GM10248 (cell line): ENCODE data around the gene ZNF653.
"Not testable (repeated sequence)": the region's sequence is repeated elsewhere in the genome, so short reads cannot be mapped to it uniquely, and the experiment has no call there.

ENCODE experiments used
- CTCF ChIA-PET: fragments of 300-600 bp; sonication (Branson Sonifier 250); formaldehyde crosslinking; extraction: SDS; loops from one replicate; lab custom pipeline; 2021; ENCODE audit warnings: antibody characterized with exemption; lab: Yijun Ruan, JAX
- POLR2A ChIA-PET: fragments of 350-650 bp; sonication (Branson Sonifier 250); formaldehyde crosslinking; extraction: SDS; loops from one replicate; lab custom pipeline; 2020; ENCODE audit warnings: antibody characterized with exemption; lab: Yijun Ruan, JAX
- DNase-seq: peaks from one replicate; pipeline ENCODE4 v3.0.0; 2012; ENCODE audit errors: extremely low spot score
- CTCF ChIP-seq: IDR thresholded peaks from 2 replicates; pipeline ENCODE4 v1.5.1; 2012; ENCODE audit warnings: mild to moderate bottlenecking, low read depth; ENCODE audit errors: extremely low read depth, missing control alignments, control extremely low read depth

Gene ZNF653

GRCh38 chr19:11479090-11479897 is 26.3 kb downstream of the ZNF653 start:
- peak; percentile 56 for DNase-seq
- CTCF ChIA-PET = interaction anchor here (1.8 kb wide), 1 partner anchor 12 kb away, joined by 4 read pairs; no protein-coding TSS in a partner anchor
- TF ChIP-seq CTCF = no peak
- POLR2A ChIA-PET = no interaction called here

GRCh38 chr19:11478167-11479089 is 27.2 kb downstream of the ZNF653 start:
- no peak for DNase-seq
- no peak for TF ChIP-seq CTCF
- ChIA-PET POLR2A (no interaction called here), CTCF (interaction anchor here (1.8 kb wide), 1 partner anchor 11 kb away, joined by 4 read pairs; no protein-coding TSS in a partner anchor)

- ChIA-PET CTCF (interaction anchor here (1.1 kb wide), 1 partner anchor 24 kb away, joined by 3 read pairs; no protein-coding TSS in a partner anchor), POLR2A (no interaction called here)
- DNase-seq = no peak
- no peak for TF ChIP-seq CTCF
These were observed 29.8 kb downstream of the ZNF653 start for GRCh38 chr19:11475861-11476260.

GRCh38 chr19:11475343-11475742 is 30.3 kb downstream of the ZNF653 start:
- ChIA-PET POLR2A (interaction anchor here (0.7 kb wide), 1 partner anchor 70 kb away, joined by 4 read pairs; no protein-coding TSS in a partner anchor), CTCF (interaction anchor here (1.1 to 2.0 kb wide), 2 partner anchors 15 to 24 kb away, joined by 3 to 4 read pairs; no protein-coding TSS in a partner anchor)
- DNase-seq = not testable (repeated sequence)

- ChIA-PET POLR2A (interaction anchor here (0.6 kb wide), 1 partner anchor 1028 kb away, joined by 4 read pairs; no protein-coding TSS in a partner anchor), CTCF (interaction anchor here (1.1 to 2.9 kb wide), 4 partner anchors 9 to 230 kb away, joined by 3 to 15 read pairs (median 4); no protein-coding TSS in a partner anchor)
- TF ChIP-seq CTCF = no peak
These were observed 31.9 kb downstream of the ZNF653 start for GRCh38 chr19:11473725-11474124.

GRCh38 chr19:11468266-11468845 is 37.3 kb downstream of the ZNF653 start:
- not testable (repeated sequence) for DNase-seq
- ChIA-PET CTCF (interaction anchor here (1.2 to 2.6 kb wide), 2 partner anchors 11 to 14 kb away, joined by 4 to 13 read pairs; no protein-coding TSS in a partner anchor), POLR2A (interaction anchor here (0.6 kb wide), 1 partner anchor 1148 kb away, joined by 4 read pairs; no protein-coding TSS in a partner anchor)

More at GRCh38 chr19:11473725-11474124, 31.9 kb downstream of the ZNF653 start:
- DNase-seq = no peak

DNA sequence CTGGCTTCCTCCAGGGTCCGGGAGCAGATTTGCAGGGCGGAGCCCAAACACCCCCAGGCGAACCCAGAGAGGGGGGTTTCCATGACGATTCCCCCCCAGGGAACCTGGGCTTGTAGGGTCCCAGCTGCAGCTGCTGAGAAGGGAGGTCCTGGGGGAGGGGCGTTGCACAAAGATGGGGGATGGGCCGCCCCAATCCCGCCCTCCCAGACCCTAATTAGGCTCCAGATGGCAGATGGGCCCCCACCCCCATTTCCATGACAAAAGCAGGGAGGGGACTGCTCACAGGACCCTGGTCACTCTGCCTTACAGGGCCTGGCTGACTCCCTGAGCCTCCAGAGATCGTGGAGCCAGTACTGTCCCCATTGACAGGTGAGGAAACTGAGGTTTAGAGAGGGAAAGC is 40.0 kb downstream of the ZNF653 start:
- ChIA-PET POLR2A (no interaction called here), CTCF (no interaction called here)
- TF ChIP-seq CTCF = no peak
- no peak for DNase-seq
